ENCODE results near the gene BACE2. TPM values are rescaled to one million over a fixed set of nuclear protein-coding genes. Genes with fewer than 3 reads are reported as not detected.
"Not testable (repeated sequence)": the region's sequence is repeated elsewhere in the genome, so short reads cannot be mapped to it uniquely, and the experiment has no call there.

The BACE2 gene
- polyA plus RNA-seq, 1 experiment, result 66.8 TPM

- no peak overlapping the region for H3K4me3 ChIP-seq (ENCODE audit: low read depth, low read length)
- ChIA-PET POLR2A (no interaction called here), CTCF (no interaction called here)
- TF ChIP-seq CTCF (IDR thresholded peaks at IDR 0.05; ENCODE audit: low read depth, low read length), result no peak
- DNase-seq (ENCODE audit: low read depth, low spot score), result no peak
- H3K27me3 ChIP-seq (ENCODE audit: control insufficient read depth, insufficient read depth, low read length), result no peaks in the 10 kb centered on the region
- peaks cover 3% of the 10 kb centered on the region; the same call in 1 of the 2 replicates for H3K9me3 ChIP-seq (ENCODE audit: control insufficient read depth, insufficient read depth, low read length)
- H3K27ac ChIP-seq (ENCODE audit: low read depth, low read length), result no peak overlapping the region
These were observed 72.1 kb downstream of the BACE2 start for GRCh38 chr21:41240040-41240439.

- Histone ChIP-seq H3K9me3 (ENCODE audit: control insufficient read depth, insufficient read depth, low read length) (peaks cover 3% of the 10 kb centered on the region; the same call in 1 of the 2 replicates), H3K4me3 (ENCODE audit: low read depth, low read length) (no peak overlapping the region), H3K27me3 (ENCODE audit: control insufficient read depth, insufficient read depth, low read length) (no peaks in the 10 kb centered on the region), H3K27ac (ENCODE audit: low read depth, low read length) (no peak overlapping the region)
- DNase-seq (ENCODE audit: low read depth, low spot score), result no peak
- no peak for TF ChIP-seq CTCF (IDR thresholded peaks at IDR 0.05; ENCODE audit: low read depth, low read length)
- POLR2A ChIA-PET, result interaction anchor here (0.5 kb wide), 1 partner anchor 722 kb away, joined by 10 read pairs; no protein-coding TSS in a partner anchor
- CTCF ChIA-PET, result no interaction called here
These were observed 73.4 kb downstream of the BACE2 start for GRCh38 chr21:41241341-41241740.

- CTCF ChIA-PET, result no interaction called here
- DNase-seq (ENCODE audit: low read depth, low spot score), result no peak
- no peaks in the 10 kb centered on the region for H3K27me3 ChIP-seq (ENCODE audit: control insufficient read depth, insufficient read depth, low read length)
- H3K9me3 ChIP-seq (ENCODE audit: control insufficient read depth, insufficient read depth, low read length), result peaks cover 6% of the 10 kb centered on the region; the same call in 1 of the 2 replicates
- POLR2A ChIA-PET, result no interaction called here
- TF ChIP-seq CTCF (IDR thresholded peaks at IDR 0.05; ENCODE audit: low read depth, low read length), result no peak
- no peak overlapping the region for H3K4me3 ChIP-seq (ENCODE audit: low read depth, low read length)
- H3K27ac ChIP-seq (ENCODE audit: low read depth, low read length), result no peak overlapping the region
These were observed 74.4 kb downstream of the BACE2 start for GRCh38 chr21:41242238-41242829.

- peaks cover 11% of the 10 kb centered on the region; the same call in 1 of the 2 replicates for H3K9me3 ChIP-seq (ENCODE audit: control insufficient read depth, insufficient read depth, low read length)
These were observed 75.1 kb downstream of the BACE2 start for GRCh38 chr21:41243107-41243506.

GRCh38 chr21:41244266-41244880 is 76.4 kb downstream of the BACE2 start:
- DNase-seq (ENCODE audit: low read depth, low spot score); H3K4me3 ChIP-seq (ENCODE audit: low read depth, low read length); H3K27me3 ChIP-seq (ENCODE audit: control insufficient read depth, insufficient read depth, low read length); POLR2A ChIA-PET; H3K27ac ChIP-seq (ENCODE audit: low read depth, low read length): not testable (repeated sequence)
- CTCF ChIA-PET, result interaction anchor here (0.5 kb wide), 1 partner anchor 75 kb away, joined by 3 read pairs; no protein-coding TSS in a partner anchor
- H3K9me3 ChIP-seq (ENCODE audit: control insufficient read depth, insufficient read depth, low read length), result peaks cover 13% of the 10 kb centered on the region; the same call in 1 of the 2 replicates

More at GRCh38 chr21:41243107-41243506, 75.1 kb downstream of the BACE2 start:
- no peak for DNase-seq (ENCODE audit: low read depth, low spot score)
- CTCF ChIA-PET, result no interaction called here
- POLR2A ChIA-PET, result no interaction called here
- Histone ChIP-seq H3K27me3 (ENCODE audit: control insufficient read depth, insufficient read depth, low read length) (no peaks in the 10 kb centered on the region), H3K27ac (ENCODE audit: low read depth, low read length) (no peak overlapping the region), H3K4me3 (ENCODE audit: low read depth, low read length) (no peak overlapping the region)
- TF ChIP-seq CTCF (IDR thresholded peaks at IDR 0.05; ENCODE audit: low read depth, low read length), result no peak
